Neuronal stem cell (in vitro differentiated cells): Measurements from ENCODE around the gene NDRG2. TPM values are rescaled to one million over a fixed set of nuclear protein-coding genes. Genes with fewer than 3 reads are reported as not detected.
A peak's percentile ranks its signal among the peaks of the same experiment; 100 is the strongest.

Experiments used
- DNase-seq: peaks from one replicate; pipeline ENCODE4 v3.0.0-alpha.2; 2013; ENCODE audit warnings: low spot score
- H2AFZ ChIP-seq: one replicate; pipeline ENCODE4 v1.6.1; 2013; ENCODE audit warnings: mild to moderate bottlenecking, low read length, inconsistent platforms
- H2AK5ac ChIP-seq: 2 replicates; pipeline ENCODE4 v1.6.1; 2013; ENCODE audit warnings: low read depth, mild to moderate bottlenecking, inconsistent platforms, low read length, moderate library complexity, mixed read lengths
- H2BK120ac ChIP-seq: 2 replicates; pipeline ENCODE4 v1.6.1; 2013; ENCODE audit warnings: low read depth, mild to moderate bottlenecking, inconsistent platforms, low read length, moderate library complexity, mixed read lengths
- H2BK12ac ChIP-seq: one replicate; pipeline ENCODE4 v1.6.1; 2013; ENCODE audit warnings: low read length, inconsistent platforms
- H2BK15ac ChIP-seq: 2 replicates; pipeline ENCODE4 v1.6.1; 2013; ENCODE audit warnings: mild to moderate bottlenecking, low read length, inconsistent platforms, mixed read lengths
- H2BK5ac ChIP-seq: one replicate; pipeline ENCODE4 v1.6.1; 2013; ENCODE audit warnings: inconsistent platforms, mild to moderate bottlenecking, low read length, moderate library complexity
- H3K14ac ChIP-seq: one replicate; pipeline ENCODE4 v1.6.1; 2013; ENCODE audit warnings: low read length, inconsistent platforms
- H3K18ac ChIP-seq: 2 replicates; pipeline ENCODE4 v1.6.1; 2013; ENCODE audit warnings: low read length, inconsistent platforms
- H3K23ac ChIP-seq: 2 replicates; pipeline ENCODE4 v1.6.1; 2013; ENCODE audit warnings: low read depth, mild to moderate bottlenecking, mixed read lengths, low read length, inconsistent platforms; ENCODE audit not compliant: poor library complexity
- H3K27ac ChIP-seq: replicated peaks from 3 replicates; pipeline ENCODE4 v1.5.1; 2013; ENCODE audit warnings: low read length, inconsistent platforms
- H3K27me3 ChIP-seq, 3 experiments: 2 replicates each; pipeline ENCODE4 v1.6.1; 2013; ENCODE audit warnings: low read length in 3 of 3, mild to moderate bottlenecking in 2 of 3, inconsistent platforms in 1 of 3, low read depth in 1 of 3, mixed read lengths in 1 of 3, moderate library complexity in 1 of 3; ENCODE audit not compliant: control insufficient read depth in 3 of 3, insufficient read depth in 3 of 3
- H3K36me3 ChIP-seq, 2 donors: replicated peaks in 1 of 2; 2 replicates each; pipeline ENCODE4 v1.6.1; 2013; ENCODE audit warnings: low read length in 2 of 2; ENCODE audit not compliant: control insufficient read depth in 2 of 2, insufficient read depth in 2 of 2
- H3K4ac ChIP-seq: 2 replicates; pipeline ENCODE4 v1.6.1; 2013; ENCODE audit warnings: inconsistent platforms, mild to moderate bottlenecking, low read length, moderate library complexity
- H3K4me1 ChIP-seq, 2 donors: 1 replicate in 1 of 2; 2 replicates in 1 of 2; pipeline ENCODE4 v1.6.1; 2013; ENCODE audit warnings: low read length in 2 of 2, low read depth in 1 of 2; ENCODE audit not compliant: control insufficient read depth in 2 of 2, insufficient read depth in 1 of 2
- H3K4me2 ChIP-seq: one replicate; pipeline ENCODE4 v1.6.1; 2013; ENCODE audit warnings: mild to moderate bottlenecking, low read length, inconsistent platforms; ENCODE audit not compliant: insufficient read depth, poor library complexity, severe bottlenecking
- H3K4me3 ChIP-seq, 2 donors: 2 replicates each; pipeline ENCODE4 v1.5.1; 2013; ENCODE audit warnings: low read length in 2 of 2, mild to moderate bottlenecking in 2 of 2, inconsistent platforms in 1 of 2, moderate library complexity in 1 of 2
- H3K79me1 ChIP-seq: one replicate; pipeline ENCODE4 v1.6.1; 2013; ENCODE audit warnings: low read depth, mild to moderate bottlenecking, inconsistent platforms, low read length, moderate library complexity
- H3K9ac ChIP-seq: one replicate; pipeline ENCODE4 v1.6.1; 2013; ENCODE audit warnings: mild to moderate bottlenecking, low read depth, low read length, inconsistent platforms; ENCODE audit not compliant: poor library complexity
- H3K9me3 ChIP-seq, 2 donors: replicated peaks in 1 of 2; 2 replicates each; pipeline versions ENCODE3 to v1.6.1; 2013; ENCODE audit warnings: low read length in 2 of 2, mild to moderate bottlenecking in 2 of 2, inconsistent platforms in 1 of 2, low read depth in 1 of 2, mixed read lengths in 1 of 2, moderate library complexity in 1 of 2; ENCODE audit not compliant: control insufficient read depth in 2 of 2, insufficient read depth in 1 of 2
- H4K8ac ChIP-seq: one replicate; pipeline ENCODE4 v1.6.1; 2013; ENCODE audit warnings: low read depth, mild to moderate bottlenecking, inconsistent platforms, low read length, moderate library complexity
- H4K91ac ChIP-seq: one replicate; pipeline ENCODE4 v1.6.1; 2013; ENCODE audit warnings: low read length, low read depth, mild to moderate bottlenecking, inconsistent platforms; ENCODE audit not compliant: poor library complexity
- WGBS, 2 donors: extraction: QIAGEN DNeasy Blood & Tissue Kit; methylation state at CpG; one replicate each; pipeline ENCODE4 v1.1.7; 2013; ENCODE audit warnings: missing lambda C conversion rate in 2 of 2, mixed read lengths in 1 of 2; ENCODE audit not compliant: insufficient read length in 2 of 2, insufficient replicate concordance in 1 of 2; ENCODE audit errors: extremely low coverage in 2 of 2; 5-methylcytosine and 5-hydroxymethylcytosine counted together
- polyA plus RNA-seq, 2 experiments: library from polyadenylated mRNA; stranded (reverse); fragments of 200-250 nt; gene quantifications; one replicate each; pipeline ENCODE4 v1.2.3, GENCODE V29; 2013

Gene NDRG2
- 2.3 TPM for polyA plus RNA-seq (2013, experiment 1 of 2)
- 2.3 TPM for polyA plus RNA-seq (2013, experiment 2 of 2)

DNA sequence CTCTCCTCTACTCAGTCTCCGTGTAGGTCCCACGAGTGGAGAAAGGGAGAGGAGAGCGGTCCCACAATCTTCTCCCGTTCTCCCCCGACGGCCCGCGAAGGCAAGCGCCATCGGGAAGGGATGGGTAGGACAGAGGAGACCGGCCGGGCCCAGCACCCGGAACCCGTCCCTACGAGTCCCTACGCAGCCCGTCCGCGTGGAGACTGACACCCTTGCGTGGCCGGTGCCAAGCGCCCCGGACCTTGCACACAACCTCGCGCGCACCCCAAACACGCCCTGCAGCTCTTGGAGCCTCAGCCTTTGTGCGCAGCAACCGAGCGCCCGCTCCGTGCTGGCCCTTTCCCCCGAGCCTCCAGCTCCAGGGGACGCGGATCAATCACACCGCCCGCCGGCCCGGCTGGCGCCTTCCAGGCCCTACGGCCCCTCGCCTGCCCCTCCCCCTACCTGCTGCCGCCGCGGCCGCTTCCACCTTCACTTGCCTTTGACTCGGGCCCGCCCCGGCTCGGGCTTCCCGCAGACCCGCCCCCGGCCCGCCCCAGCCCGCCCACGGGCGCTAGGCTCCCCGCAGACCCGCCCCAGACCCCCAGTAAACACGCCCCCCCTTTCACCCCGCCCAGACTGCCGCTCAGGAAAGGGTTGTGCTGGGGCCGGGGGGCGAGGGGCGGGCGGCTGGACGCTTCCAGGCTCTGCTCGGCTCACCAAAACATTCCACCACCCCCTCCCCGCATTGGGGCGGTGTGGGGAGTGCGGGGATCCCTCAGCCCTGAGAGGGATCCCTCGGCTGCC lies at the start of gene NDRG2:
NDRG2 (minus strand) TSS at position 477 of the 786 bp plus-strand sequence. CDS start 1,746 bp downstream, outside the sequence.
- Histone ChIP-seq H3K4ac (no peak within 1 kb of the TSS), H3K9ac (peak within 1 kb of the TSS; percentile 86), H4K91ac (peak within 1 kb of the TSS; percentile 59), H3K27me3 (peaks cover 8 to 88% (median 36%) of the 10 kb centered on the region in 3 experiments), H4K8ac (no peak within 1 kb of the TSS), H3K4me2 (peak within 1 kb of the TSS; percentile 94), H3K27ac (no peak within 1 kb of the TSS), H2AK5ac (peak within 1 kb of the TSS; percentile 82), H2AFZ (peak within 1 kb of the TSS; percentile 93), H3K4me1 (peaks cover 4 to 13% of the 10 kb centered on the region in 2 donors), H3K18ac (peak within 1 kb of the TSS; percentile 95), H3K23ac (peak within 1 kb of the TSS; percentile 75), H3K4me3 (peak within 1 kb of the TSS; percentile 53 to 80), H3K14ac (peak within 1 kb of the TSS; percentile 97), H3K9me3 (peaks cover 0 to 6% of the 10 kb centered on the region in 2 donors), H2BK15ac (peak within 1 kb of the TSS; percentile 71), H3K79me1 (no peaks in the 10 kb centered on the region), H3K36me3 (no peaks in the 10 kb centered on the region), H2BK12ac (no peak within 1 kb of the TSS), H2BK5ac (no peak within 1 kb of the TSS), H2BK120ac (no peak within 1 kb of the TSS)
- DNase-seq = peak; percentile 64
- no CpG with 5 or more reads among the region's 72 CpGs for WGBS, 2 donors

DNA sequence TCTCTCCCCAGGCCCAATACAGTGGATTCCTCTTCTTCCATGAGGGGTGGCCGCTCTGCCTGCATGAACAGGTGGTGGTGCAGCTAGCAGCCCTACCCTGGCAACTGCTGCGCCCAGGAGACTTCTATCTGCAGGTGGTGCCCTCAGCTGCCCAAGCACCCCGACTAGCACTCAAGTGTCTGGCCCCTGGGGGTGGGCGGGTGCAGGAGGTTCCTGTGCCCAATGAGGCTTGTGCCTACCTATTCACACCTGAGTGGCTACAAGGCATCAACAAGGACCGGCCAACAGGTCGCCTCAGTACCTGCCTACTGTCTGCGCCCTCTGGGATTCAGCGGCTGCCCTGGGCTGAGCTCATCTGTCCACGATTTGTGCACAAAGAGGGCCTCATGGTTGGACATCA lies 49.1 kb upstream of the NDRG2 start:
- Histone ChIP-seq H4K91ac (no peak overlapping the region), H2BK15ac (no peak overlapping the region), H3K18ac (no peak overlapping the region), H2AK5ac (no peak overlapping the region), H4K8ac (no peak overlapping the region), H2BK120ac (no peak overlapping the region), H3K9me3 (no peaks in the 10 kb centered on the region), H2BK12ac (no peak overlapping the region), H3K4me3 (no peak overlapping the region), H2BK5ac (no peak overlapping the region), H3K4ac (no peak overlapping the region), H3K79me1 (peaks cover 7% of the 10 kb centered on the region), H3K9ac (peak overlapping the region; percentile 6), H2AFZ (no peak overlapping the region), H3K4me1 (peaks cover 8% of the 10 kb centered on the region in 2 donors), H3K27ac (no peak overlapping the region), H3K36me3 (peaks cover 51 to 68% of the 10 kb centered on the region in 2 donors), H3K14ac (no peak overlapping the region), H3K27me3 (no peaks in the 10 kb centered on the region), H3K23ac (no peak overlapping the region), H3K4me2 (no peak overlapping the region)
- WGBS, 2 donors = no CpG with 5 or more reads among the region's 9 CpGs
- DNase-seq = no peak

- H3K27me3 ChIP-seq = no peaks in the 10 kb centered on the region
- no peak overlapping the region for H3K14ac ChIP-seq
- H3K4me2 ChIP-seq = no peak overlapping the region
- H3K4me3 ChIP-seq = no peak overlapping the region
- H3K4me1 ChIP-seq = peaks cover 9 to 14% of the 10 kb centered on the region in 2 donors
- peak overlapping the region; percentile 13 for H2BK15ac ChIP-seq
- H4K8ac ChIP-seq = no peak overlapping the region
- H3K23ac ChIP-seq = no peak overlapping the region
- no peak overlapping the region for H2AK5ac ChIP-seq
- H2BK5ac ChIP-seq = no peak overlapping the region
- H2BK12ac ChIP-seq = no peak overlapping the region
- peaks cover 7% of the 10 kb centered on the region for H3K79me1 ChIP-seq
- no peak overlapping the region for H2BK120ac ChIP-seq
- no peak overlapping the region for H2AFZ ChIP-seq
- H3K27ac ChIP-seq = no peak overlapping the region
- H3K18ac ChIP-seq = peak overlapping the region; percentile 11
- H3K36me3 ChIP-seq = peaks cover 40 to 57% of the 10 kb centered on the region in 2 donors
- WGBS, 2 donors = no CpG with 5 or more reads among the region's 9 CpGs
- no peaks in the 10 kb centered on the region for H3K9me3 ChIP-seq
- H3K4ac ChIP-seq = no peak overlapping the region
- no peak for DNase-seq
- no peak overlapping the region for H4K91ac ChIP-seq
- no peak overlapping the region for H3K9ac ChIP-seq
Observed at GRCh38 chr14:21072781-21073339, 48.0 kb upstream of the NDRG2 start.

DNA sequence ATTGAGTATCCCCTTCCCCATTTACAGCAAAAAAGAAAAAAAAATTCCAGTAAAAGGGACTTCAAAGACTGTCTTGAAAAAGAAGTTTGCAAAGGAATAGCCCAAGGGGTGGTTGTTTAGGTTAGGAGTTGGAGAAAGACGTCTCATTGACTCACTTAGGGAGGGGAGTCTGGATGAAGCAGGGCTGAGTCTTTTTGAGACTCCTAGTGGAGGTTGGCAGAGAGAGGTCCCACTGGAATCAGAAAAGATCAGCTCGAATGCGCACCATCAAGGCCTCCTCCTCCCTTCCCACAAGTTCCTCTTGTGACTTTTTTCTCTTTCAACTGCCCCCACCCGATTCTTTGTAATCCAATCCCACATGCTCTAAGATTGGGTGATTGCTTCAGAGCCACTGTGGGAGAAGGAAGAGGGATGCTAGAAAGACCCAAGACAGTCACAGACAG lies 47.2 kb upstream of the NDRG2 start:
- H3K23ac ChIP-seq = no peak overlapping the region
- peak overlapping the region in 1 of 2 donors; percentile 59 for H3K4me3 ChIP-seq
- DNase-seq = no peak
- WGBS, 2 donors = no CpG with 5 or more reads among the region's 4 CpGs
- H2BK15ac ChIP-seq = no peak overlapping the region
- no peaks in the 10 kb centered on the region for H3K27me3 ChIP-seq
- no peak overlapping the region for H4K8ac ChIP-seq
- no peak overlapping the region for H2AK5ac ChIP-seq
- H3K9me3 ChIP-seq = no peaks in the 10 kb centered on the region
- H3K27ac ChIP-seq = peak overlapping the region; percentile 94
- H3K14ac ChIP-seq = no peak overlapping the region
- peak overlapping the region; percentile 72 for H2AFZ ChIP-seq
- H3K9ac ChIP-seq = no peak overlapping the region
- no peak overlapping the region for H2BK12ac ChIP-seq
- H3K36me3 ChIP-seq = peaks cover 35 to 49% of the 10 kb centered on the region in 2 donors
- no peak overlapping the region for H3K18ac ChIP-seq
- H2BK5ac ChIP-seq = no peak overlapping the region
- H3K4me2 ChIP-seq = peak overlapping the region; percentile 84
- no peak overlapping the region for H2BK120ac ChIP-seq
- peaks cover 9 to 14% of the 10 kb centered on the region in 2 donors for H3K4me1 ChIP-seq
- peaks cover 7% of the 10 kb centered on the region for H3K79me1 ChIP-seq
- H4K91ac ChIP-seq = no peak overlapping the region
- no peak overlapping the region for H3K4ac ChIP-seq
